Measurements from ENCODE around the gene RPL36. TPM values are rescaled to one million over a fixed set of nuclear protein-coding genes. Genes with fewer than 3 reads are reported as not detected.

RPL36 gene
- total and polyA plus RNA-seq, 9 of the 15 experiments (the other 6 are each of a cell fraction or from before 2014, with no cell fraction given), result 350 to 3,412 (median 1,507) TPM

DNA sequence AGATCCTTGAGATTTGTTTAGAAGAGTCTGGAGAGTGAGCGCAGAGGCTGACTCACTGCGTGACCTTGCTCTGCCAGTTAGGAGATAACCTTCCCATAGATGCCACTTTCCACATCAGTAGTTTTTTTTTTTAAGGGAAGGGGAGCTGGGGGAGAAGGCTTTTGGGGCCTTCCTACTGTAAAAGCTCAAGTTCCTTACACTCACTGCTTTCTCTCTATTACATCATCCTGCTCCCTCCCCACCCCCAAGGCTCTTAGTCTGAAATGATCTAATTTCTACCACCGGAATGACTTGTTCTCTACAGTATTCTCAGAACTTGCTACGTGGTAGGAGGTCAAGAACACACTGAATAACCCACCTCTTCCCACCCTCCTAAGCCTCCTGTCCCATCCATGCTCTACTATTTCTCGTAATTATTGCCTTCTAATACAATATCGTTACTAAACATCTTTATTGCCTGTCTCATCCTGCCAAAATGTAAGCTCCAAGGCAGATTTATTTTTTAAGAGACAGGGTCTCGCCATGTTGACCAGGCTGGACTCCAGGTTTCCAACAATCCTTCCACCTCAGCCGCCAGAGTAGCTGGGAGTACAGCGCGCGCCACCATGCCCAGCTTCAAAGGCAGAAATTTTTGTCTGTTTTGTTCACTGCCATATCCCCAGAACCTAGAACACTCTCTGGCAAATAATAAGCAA is 28.6 kb downstream of the RPL36 start (continued):
- TF ChIP-seq TFAM (CRISPR knock-in tag; conservative IDR thresholded peaks at IDR 0.05), result no peak
- peak; percentile 61; the same call in 1 of the 2 replicates for TF ChIP-seq PHB (CRISPR knock-in tag; IDR thresholded peaks at IDR 0.05)
- TF ChIP-seq XRCC4 (IDR thresholded peaks at IDR 0.05; ENCODE audit: extremely low read depth, insufficient read depth, insufficient read length), result no peak
- TF ChIP-seq IFI16 (CRISPR knock-in tag; IDR thresholded peaks at IDR 0.05), result no peak
- TF ChIP-seq, protein P1, sequence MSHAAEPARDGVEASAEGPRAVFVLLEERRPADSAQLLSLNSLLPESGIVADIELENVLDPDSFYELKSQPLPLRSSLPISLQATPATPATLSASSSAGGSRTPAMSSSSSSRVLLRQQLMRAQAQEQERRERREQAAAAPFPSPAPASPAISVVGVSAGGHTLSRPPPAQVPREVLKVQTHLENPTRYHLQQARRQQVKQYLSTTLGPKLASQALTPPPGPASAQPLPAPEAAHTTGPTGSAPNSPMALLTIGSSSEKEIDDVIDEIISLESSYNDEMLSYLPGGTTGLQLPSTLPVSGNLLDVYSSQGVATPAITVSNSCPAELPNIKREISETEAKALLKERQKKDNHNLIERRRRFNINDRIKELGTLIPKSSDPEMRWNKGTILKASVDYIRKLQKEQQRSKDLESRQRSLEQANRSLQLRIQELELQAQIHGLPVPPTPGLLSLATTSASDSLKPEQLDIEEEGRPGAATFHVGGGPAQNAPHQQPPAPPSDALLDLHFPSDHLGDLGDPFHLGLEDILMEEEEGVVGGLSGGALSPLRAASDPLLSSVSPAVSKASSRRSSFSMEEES (CRISPR knock-in tag; IDR thresholded peaks at IDR 0.05), result no peak
- peak; percentile 84 for TF ChIP-seq JUN (IDR thresholded peaks at IDR 0.05; ENCODE audit: borderline replicate concordance, low read depth, low read length)
- TF ChIP-seq JUN (CRISPR knock-in tag; IDR thresholded peaks at IDR 0.05; ENCODE audit: borderline replicate concordance), result peak; percentile 78; the same call in 1 of the 2 replicates
- no peak for TF ChIP-seq ILK (tag; IDR thresholded peaks at IDR 0.05; ENCODE audit: borderline replicate concordance, low read depth)
- no peak for TF ChIP-seq ZNF76 (CRISPR knock-in tag; IDR thresholded peaks at IDR 0.05; ENCODE audit: borderline replicate concordance)
- TF ChIP-seq, protein P2, sequence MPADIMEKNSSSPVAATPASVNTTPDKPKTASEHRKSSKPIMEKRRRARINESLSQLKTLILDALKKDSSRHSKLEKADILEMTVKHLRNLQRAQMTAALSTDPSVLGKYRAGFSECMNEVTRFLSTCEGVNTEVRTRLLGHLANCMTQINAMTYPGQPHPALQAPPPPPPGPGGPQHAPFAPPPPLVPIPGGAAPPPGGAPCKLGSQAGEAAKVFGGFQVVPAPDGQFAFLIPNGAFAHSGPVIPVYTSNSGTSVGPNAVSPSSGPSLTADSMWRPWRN (IDR thresholded peaks at IDR 0.05; ENCODE audit: low read depth), result peak; percentile 19; the same call in 1 of the 2 replicates
- TF ChIP-seq PHB2 (IDR thresholded peaks at IDR 0.05; ENCODE audit: low read depth), result no peak
- no peak for TF ChIP-seq NCOA2 (IDR thresholded peaks at IDR 0.05; ENCODE audit: partially characterized antibody in 2 of 2)
- TF ChIP-seq CREM (IDR thresholded peaks at IDR 0.05; ENCODE audit: low read depth), result peak; percentile 45
- TF ChIP-seq, protein P3, sequence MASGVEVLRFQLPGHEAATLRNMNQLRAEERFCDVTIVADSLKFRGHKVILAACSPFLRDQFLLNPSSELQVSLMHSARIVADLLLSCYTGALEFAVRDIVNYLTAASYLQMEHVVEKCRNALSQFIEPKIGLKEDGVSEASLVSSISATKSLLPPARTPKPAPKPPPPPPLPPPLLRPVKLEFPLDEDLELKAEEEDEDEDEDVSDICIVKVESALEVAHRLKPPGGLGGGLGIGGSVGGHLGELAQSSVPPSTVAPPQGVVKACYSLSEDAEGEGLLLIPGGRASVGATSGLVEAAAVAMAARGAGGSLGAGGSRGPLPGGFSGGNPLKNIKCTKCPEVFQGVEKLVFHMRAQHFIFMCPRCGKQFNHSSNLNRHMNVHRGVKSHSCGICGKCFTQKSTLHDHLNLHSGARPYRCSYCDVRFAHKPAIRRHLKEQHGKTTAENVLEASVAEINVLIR (CRISPR knock-in tag; IDR thresholded peaks at IDR 0.05), result no peak
- no peak for TF ChIP-seq U2AF1 (optimal IDR thresholded peaks at IDR 0.05; ENCODE audit: low read depth, low read length)
- TF ChIP-seq, protein P4, sequence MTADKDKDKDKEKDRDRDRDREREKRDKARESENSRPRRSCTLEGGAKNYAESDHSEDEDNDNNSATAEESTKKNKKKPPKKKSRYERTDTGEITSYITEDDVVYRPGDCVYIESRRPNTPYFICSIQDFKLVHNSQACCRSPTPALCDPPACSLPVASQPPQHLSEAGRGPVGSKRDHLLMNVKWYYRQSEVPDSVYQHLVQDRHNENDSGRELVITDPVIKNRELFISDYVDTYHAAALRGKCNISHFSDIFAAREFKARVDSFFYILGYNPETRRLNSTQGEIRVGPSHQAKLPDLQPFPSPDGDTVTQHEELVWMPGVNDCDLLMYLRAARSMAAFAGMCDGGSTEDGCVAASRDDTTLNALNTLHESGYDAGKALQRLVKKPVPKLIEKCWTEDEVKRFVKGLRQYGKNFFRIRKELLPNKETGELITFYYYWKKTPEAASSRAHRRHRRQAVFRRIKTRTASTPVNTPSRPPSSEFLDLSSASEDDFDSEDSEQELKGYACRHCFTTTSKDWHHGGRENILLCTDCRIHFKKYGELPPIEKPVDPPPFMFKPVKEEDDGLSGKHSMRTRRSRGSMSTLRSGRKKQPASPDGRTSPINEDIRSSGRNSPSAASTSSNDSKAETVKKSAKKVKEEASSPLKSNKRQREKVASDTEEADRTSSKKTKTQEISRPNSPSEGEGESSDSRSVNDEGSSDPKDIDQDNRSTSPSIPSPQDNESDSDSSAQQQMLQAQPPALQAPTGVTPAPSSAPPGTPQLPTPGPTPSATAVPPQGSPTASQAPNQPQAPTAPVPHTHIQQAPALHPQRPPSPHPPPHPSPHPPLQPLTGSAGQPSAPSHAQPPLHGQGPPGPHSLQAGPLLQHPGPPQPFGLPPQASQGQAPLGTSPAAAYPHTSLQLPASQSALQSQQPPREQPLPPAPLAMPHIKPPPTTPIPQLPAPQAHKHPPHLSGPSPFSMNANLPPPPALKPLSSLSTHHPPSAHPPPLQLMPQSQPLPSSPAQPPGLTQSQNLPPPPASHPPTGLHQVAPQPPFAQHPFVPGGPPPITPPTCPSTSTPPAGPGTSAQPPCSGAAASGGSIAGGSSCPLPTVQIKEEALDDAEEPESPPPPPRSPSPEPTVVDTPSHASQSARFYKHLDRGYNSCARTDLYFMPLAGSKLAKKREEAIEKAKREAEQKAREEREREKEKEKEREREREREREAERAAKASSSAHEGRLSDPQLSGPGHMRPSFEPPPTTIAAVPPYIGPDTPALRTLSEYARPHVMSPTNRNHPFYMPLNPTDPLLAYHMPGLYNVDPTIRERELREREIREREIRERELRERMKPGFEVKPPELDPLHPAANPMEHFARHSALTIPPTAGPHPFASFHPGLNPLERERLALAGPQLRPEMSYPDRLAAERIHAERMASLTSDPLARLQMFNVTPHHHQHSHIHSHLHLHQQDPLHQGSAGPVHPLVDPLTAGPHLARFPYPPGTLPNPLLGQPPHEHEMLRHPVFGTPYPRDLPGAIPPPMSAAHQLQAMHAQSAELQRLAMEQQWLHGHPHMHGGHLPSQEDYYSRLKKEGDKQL (CRISPR knock-in tag; IDR thresholded peaks at IDR 0.05; ENCODE audit: borderline replicate concordance), result no peak
- TF ChIP-seq ZNF780A (CRISPR knock-in tag; IDR thresholded peaks at IDR 0.05), result peak; percentile 55; the same call in 1 of the 2 replicates
- no peak for TF ChIP-seq NCOA4 (IDR thresholded peaks at IDR 0.05; ENCODE audit: partially characterized antibody)
- peak; percentile 56 for TF ChIP-seq NEUROD1 (IDR thresholded peaks at IDR 0.05; ENCODE audit: borderline replicate concordance, low read depth, low read length, partially characterized antibody)
- TF ChIP-seq EP400 (IDR thresholded peaks at IDR 0.05), result peak; percentile 95

Measured in K562 (cell line).